HG02970 (cell line): ENCODE data around the gene TENT4B.
"Not testable (repeated sequence)": the region's sequence is repeated elsewhere in the genome, so short reads cannot be mapped to it uniquely, and the experiment has no call there.

Experiments
- ATAC-seq: cut with Tn5 transposase; IDR thresholded peaks from one replicate; pipeline ENCODE4 v1.9.1; 2021; ENCODE audit warnings: mild to moderate bottlenecking, moderate library complexity, moderate number of reproducible peaks; ENCODE audit not compliant: unreplicated experiment, low FRiP score

Gene TENT4B

GRCh38 chr16:50227120-50227519, 74.0 kb downstream of the TENT4B start:
- no peak for ATAC-seq

- ATAC-seq, result no peak
These were observed 74.6 kb downstream of the TENT4B start for GRCh38 chr16:50227665-50228064.

- no peak for ATAC-seq
These were observed 75.3 kb downstream of the TENT4B start for GRCh38 chr16:50228364-50228868.

- no peak for ATAC-seq
These were observed 76.1 kb downstream of the TENT4B start for GRCh38 chr16:50229149-50229726.

- ATAC-seq, result no peak
These were observed 81.9 kb downstream of the TENT4B start for GRCh38 chr16:50234771-50235556.

- ATAC-seq, result no peak
These were observed 82.5 kb downstream of the TENT4B start for GRCh38 chr16:50235581-50235980.

GRCh38 chr16:50238314-50238713, 85.2 kb downstream of the TENT4B start:
- no peak for ATAC-seq

- no peak for ATAC-seq
These were observed 85.8 kb downstream of the TENT4B start for GRCh38 chr16:50238868-50239301.

- ATAC-seq, result not testable (repeated sequence)
These were observed 89.9 kb downstream of the TENT4B start for GRCh38 chr16:50243024-50243423.

GRCh38 chr16:50244140-50244503, 91.0 kb downstream of the TENT4B start:
- ATAC-seq, result no peak

- ATAC-seq, result no peak
These were observed 91.7 kb downstream of the TENT4B start for GRCh38 chr16:50244504-50245416.

- peak; percentile 60 for ATAC-seq
These were observed 92.6 kb downstream of the TENT4B start for GRCh38 chr16:50245417-50246298.

GRCh38 chr16:50246299-50247122, 93.4 kb downstream of the TENT4B start:
- ATAC-seq, result peak; percentile 9

- no peak for ATAC-seq
These were observed 94.2 kb downstream of the TENT4B start for GRCh38 chr16:50247123-50247905.

GRCh38 chr16:50247906-50248608, 95.0 kb downstream of the TENT4B start:
- no peak for ATAC-seq

- no peak for ATAC-seq
These were observed 95.7 kb downstream of the TENT4B start for GRCh38 chr16:50248845-50249244.

GRCh38 chr16:50251375-50252081, 98.4 kb downstream of the TENT4B start:
- ATAC-seq, result no peak
